Measurements from ENCODE around the gene AGAP3.
A peak's percentile ranks its signal among the peaks of the same experiment; 100 is the strongest.

AGAP3 gene

GRCh38 chr7:151074817-151075661 is 11.2 kb upstream of the AGAP3 start:
- DNase-seq, result no peak

DNA sequence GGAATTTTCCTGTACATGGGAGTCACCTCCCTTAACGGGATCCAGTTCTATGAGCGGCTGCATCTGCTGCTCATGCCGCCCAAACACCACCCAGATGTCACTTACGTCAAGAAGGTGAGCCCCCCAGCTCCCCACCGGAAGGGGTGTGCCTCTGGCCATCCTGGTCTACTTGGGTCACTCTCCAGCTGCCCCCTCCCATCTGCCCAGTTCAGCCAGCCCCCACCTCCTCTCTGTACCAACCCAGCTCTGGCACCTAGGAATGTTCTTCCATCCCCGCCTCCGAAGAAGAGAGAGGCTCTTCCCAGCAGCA is 10.7 kb upstream of the AGAP3 start:
- DNase-seq, result no peak

GRCh38 chr7:151075978-151076426 is 10.3 kb upstream of the AGAP3 start:
- no peak for DNase-seq

DNA sequence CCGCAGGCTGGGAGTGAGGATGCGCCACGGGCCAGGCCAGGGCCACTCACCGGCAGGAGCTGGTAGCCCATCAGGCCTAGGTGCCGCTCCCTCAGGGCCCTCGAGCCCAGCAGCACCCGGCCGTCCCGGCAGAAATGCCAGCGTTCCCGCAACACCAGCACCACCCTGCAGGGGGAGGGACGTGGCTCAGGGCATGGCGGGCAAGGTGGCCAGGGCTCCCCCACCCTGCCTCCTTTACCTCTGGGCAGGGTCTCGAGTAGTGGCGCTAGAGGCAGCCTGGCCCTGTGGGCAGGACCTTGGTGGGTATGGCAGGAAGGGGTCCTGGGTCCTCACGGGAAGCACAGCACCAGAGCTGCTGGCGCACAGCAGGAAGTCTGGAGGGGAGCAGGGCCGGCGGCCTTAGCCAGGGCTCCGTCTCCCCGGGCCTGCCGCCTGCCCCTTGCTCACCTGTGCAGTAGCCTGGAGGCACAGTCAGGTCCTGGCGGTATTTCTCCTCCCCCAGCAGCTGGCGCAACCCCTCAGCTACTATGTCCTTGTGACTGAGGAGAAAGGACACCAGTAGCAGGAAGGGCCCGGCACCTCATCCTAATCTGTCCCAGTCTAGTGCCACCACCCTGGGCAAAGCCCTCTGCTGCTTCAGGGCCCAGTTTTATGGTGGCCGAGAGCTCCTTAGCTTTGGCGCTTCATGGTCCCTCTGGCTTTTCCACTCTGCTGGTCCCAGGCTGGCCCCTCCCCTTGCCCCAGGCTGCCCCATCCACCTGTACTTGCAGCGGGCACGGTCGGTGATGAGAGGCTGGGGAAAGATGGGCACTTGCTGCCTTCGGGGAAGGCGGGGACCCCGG is 9.2 kb upstream of the AGAP3 start:
- DNase-seq, result no peak

DNA sequence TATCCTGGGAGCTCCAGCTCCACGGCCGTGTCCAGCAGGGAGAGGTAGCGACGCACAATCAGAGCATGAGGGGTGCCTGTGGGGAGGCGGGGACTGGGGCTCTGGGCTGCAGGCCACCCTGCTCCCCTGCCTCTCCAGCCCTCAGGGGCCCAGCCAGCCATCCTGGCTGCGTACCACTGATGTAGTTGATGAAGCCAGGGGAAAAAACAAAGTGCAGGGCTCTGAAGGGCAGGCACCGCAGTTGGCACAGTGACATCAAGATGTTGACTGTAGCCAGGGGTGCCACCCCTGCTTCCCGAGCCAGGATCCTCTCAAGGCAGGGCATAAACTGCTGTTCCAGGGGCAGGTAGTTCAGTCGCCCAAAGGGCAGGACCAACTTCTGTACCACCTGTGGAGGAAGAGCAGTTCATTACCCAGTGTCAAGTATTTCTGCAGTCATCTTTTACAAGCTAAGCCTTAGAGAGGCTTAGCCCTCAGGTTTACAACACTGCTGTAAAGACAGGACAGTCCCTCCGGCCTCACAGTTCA is 8.5 kb upstream of the AGAP3 start:
- no peak for DNase-seq

GRCh38 chr7:151078233-151079040 is 7.8 kb upstream of the AGAP3 start:
- no peak for DNase-seq

GRCh38 chr7:151079199-151079910 is 6.9 kb upstream of the AGAP3 start:
- DNase-seq, result no peak

DNA sequence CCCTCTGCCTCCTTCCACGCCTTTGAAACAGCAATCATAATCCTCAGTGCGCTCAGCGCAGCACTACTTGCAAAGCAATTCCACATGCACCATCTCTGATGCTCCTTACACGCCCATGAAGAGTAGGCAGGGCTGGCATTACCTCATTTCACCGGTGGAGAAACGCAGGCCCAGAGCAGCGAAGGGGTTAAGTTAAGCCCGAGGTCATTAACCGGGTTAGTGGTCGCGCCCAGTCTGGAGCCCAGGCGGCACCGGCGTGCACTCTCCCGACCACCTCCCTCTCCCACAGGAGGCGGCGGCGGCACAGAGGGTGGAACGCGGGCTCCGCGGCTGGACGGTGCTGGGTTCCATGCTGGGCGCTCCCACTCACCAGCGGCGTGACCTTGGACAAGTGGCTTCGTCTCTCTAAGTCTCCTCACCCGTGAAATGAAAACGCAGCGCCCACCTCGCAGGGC is 6.2 kb upstream of the AGAP3 start:
- DNase-seq, result no peak

GRCh38 chr7:151080522-151081169 is 5.6 kb upstream of the AGAP3 start, which contains the start of gene FASTK:
Gene FASTK, minus strand, starts transcription at chr7:151080809. Its CDS starts 43 bp downstream, at chr7:151080766.
- peak; percentile 91 for DNase-seq

- DNase-seq, result no peak
Measured at GRCh38 chr7:151081170-151082101, 4.8 kb upstream of the AGAP3 start.

GRCh38 chr7:151082141-151083070 is 3.9 kb upstream of the AGAP3 start:
- DNase-seq, result no peak

- peak; percentile 90 for DNase-seq
Measured at GRCh38 chr7:151083071-151083823, 3.0 kb upstream of the AGAP3 start, which contains the start of gene TMUB1. Gene TMUB1, minus strand, starts transcription at chr7:151083493. Its CDS starts 930 bp downstream, at chr7:151082563.

DNA sequence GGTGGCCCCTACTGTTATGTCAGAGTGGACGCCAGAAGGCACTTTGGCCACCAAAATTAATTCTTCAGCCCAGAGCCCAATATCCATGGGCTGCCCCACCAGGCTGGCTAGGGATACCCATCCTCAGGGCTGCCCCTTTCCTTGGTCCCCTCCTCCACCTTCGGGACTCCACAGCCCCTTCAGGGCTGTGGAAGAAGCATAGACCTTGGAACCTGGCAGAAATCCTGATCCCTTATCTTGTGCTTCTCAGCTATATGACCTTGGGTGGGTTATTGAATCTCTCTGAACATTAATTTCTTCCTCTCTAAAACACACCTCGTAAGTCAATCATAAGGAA is 2.5 kb upstream of the AGAP3 start:
- DNase-seq, result no peak

DNA sequence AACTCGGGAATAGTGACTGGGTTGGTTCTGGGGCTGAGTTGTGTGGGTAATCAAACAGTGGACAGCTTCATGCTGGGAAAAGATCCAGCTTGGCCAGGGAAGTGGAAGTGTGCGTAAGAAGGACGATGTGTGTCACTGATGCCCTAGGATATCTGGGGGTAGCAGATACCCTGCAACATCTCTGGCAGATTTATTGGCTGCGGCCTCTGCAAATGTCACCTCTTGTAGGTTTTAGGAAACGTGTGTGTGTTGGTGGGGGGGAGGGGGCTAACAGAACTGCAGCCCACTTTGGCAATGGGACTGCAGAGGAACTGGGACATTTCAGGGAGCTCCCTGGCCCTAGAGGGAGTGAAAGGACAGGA is 965 bp upstream of the AGAP3 start:
- DNase-seq, result no peak

GRCh38 chr7:151086802-151087244 is 548 bp downstream of the AGAP3 start:
- no peak for DNase-seq

- peak; percentile 25 to 51 for DNase-seq
Measured at GRCh38 chr7:151087245-151088018, 1.2 kb downstream of the AGAP3 start.

GRCh38 chr7:151088019-151088855 is 2.0 kb downstream of the AGAP3 start:
- DNase-seq, result no peak

All from CD4-positive, alpha-beta T cell treated with Interleukin-1 beta for 1 hour (primary cell).